HepG2 (cell line): ENCODE measurements around the gene MAGEC2. TPM values are rescaled to one million over a fixed set of nuclear protein-coding genes. Genes with fewer than 3 reads are reported as not detected.

ENCODE experiments used
- ATAC-seq: fragments of 200-7000 bp; cut with Tn5 transposase; 3 replicates; pipeline ENCODE4 v1.9.1; 2020; ENCODE audit warnings: mild to moderate bottlenecking, moderate library complexity
- BruUV-seq: library from RNA; stranded (reverse); fragments of 400-500 nt; replicated peaks from 2 replicates; lab custom pipeline; 2021; lab: Mats Ljungman, UMichigan
- CTCF ChIA-PET: fragments of 300-600 bp; formaldehyde crosslinking; extraction: SDS; loops from one replicate; lab custom pipeline; 2021; ENCODE audit warnings: low total read pairs, inconsistent platforms, low intra/inter-chr PET ratio; lab: Yijun Ruan, JAX
- POLR2A ChIA-PET: fragments of 350-600 bp; sonication (Branson Sonifier 250); formaldehyde crosslinking; loops from one replicate; lab custom pipeline; 2020; ENCODE audit warnings: antibody characterized with exemption, inconsistent platforms; lab: Yijun Ruan, JAX
- DNase-seq: peaks from one replicate; pipeline ENCODE4 v3.0.0-alpha.2; 2015; ENCODE audit warnings: low spot score
- FAIRE-seq: peaks from 3 replicates; lab custom pipeline; 2011; peaks lifted over from hg19 to GRCh38; lab: Jason Lieb, UNC
- H2AFZ ChIP-seq: one replicate; pipeline ENCODE4 v1.6.1; 2011; ENCODE audit warnings: low read length, inconsistent platforms
- H3K27ac ChIP-seq: fragments of 300-600 bp; 3 replicates; pipeline ENCODE4 v1.8.0; 2011; ENCODE audit warnings: mixed run types, mild to moderate bottlenecking, mixed read lengths, low read length, inconsistent platforms; ENCODE audit not compliant: insufficient read depth; ENCODE audit errors: extremely low read length
- H3K27me3 ChIP-seq, 2 experiments: fragments of 200-600 bp in 1 of 2; 2 replicates in 1 of 2; 3 replicates in 1 of 2; pipeline versions ENCODE4 v1.6.0 to v1.8.0; 2011; ENCODE audit warnings: low read length in 2 of 2, mild to moderate bottlenecking in 2 of 2, moderate library complexity in 2 of 2, inconsistent platforms in 1 of 2; ENCODE audit not compliant: insufficient read depth in 2 of 2, control insufficient read depth in 1 of 2
- H3K36me3 ChIP-seq, 2 experiments: fragments of 200-600 bp in 1 of 2; replicated peaks in 1 of 2; 2 replicates in 1 of 2; 3 replicates in 1 of 2; pipeline versions ENCODE4 v1.5.1 to v1.8.0; 2011; ENCODE audit warnings: low read length in 2 of 2, inconsistent platforms in 1 of 2; ENCODE audit not compliant: insufficient read depth in 2 of 2, control insufficient read depth in 1 of 2
- H3K4me1 ChIP-seq: 2 replicates; pipeline ENCODE4 v1.5.1; 2012; ENCODE audit warnings: low read length, inconsistent platforms; ENCODE audit not compliant: insufficient read depth
- H3K4me2 ChIP-seq: 2 replicates; pipeline ENCODE4 v1.6.0; 2011; ENCODE audit warnings: low read depth, low read length, inconsistent platforms
- H3K4me3 ChIP-seq, 3 experiments: fragments of 200-600 bp in 1 of 3; sonication (generic), shearing (Covaris generic) in 1 of 3; replicated peaks in 1 of 3; 2 replicates each; pipeline ENCODE4 v1.5.1; 2011 to 2016; ENCODE audit warnings: low read length in 3 of 3, inconsistent platforms in 2 of 3, low read depth in 2 of 3, mild to moderate bottlenecking in 2 of 3, control low read depth in 1 of 3, mixed read lengths in 1 of 3; ENCODE audit not compliant: insufficient read depth in 1 of 3
- H3K79me2 ChIP-seq: one replicate; pipeline ENCODE4 v1.6.1; 2011; ENCODE audit warnings: low read length, inconsistent platforms; ENCODE audit not compliant: insufficient read depth
- H3K9ac ChIP-seq: 2 replicates; pipeline ENCODE4 v1.6.0; 2011; ENCODE audit warnings: mild to moderate bottlenecking, low read depth, low read length, inconsistent platforms; ENCODE audit not compliant: insufficient read depth
- H3K9me3 ChIP-seq: 2 replicates; pipeline ENCODE4 v1.5.1; 2012; ENCODE audit warnings: mild to moderate bottlenecking, low read length
- H4K20me1 ChIP-seq: 2 replicates; pipeline ENCODE4 v1.6.0; 2011; ENCODE audit warnings: inconsistent platforms, mild to moderate bottlenecking, low read length, moderate library complexity; ENCODE audit not compliant: insufficient read depth
- ERF ChIP-seq: IDR thresholded peaks from 2 replicates; pipeline ENCODE4 v1.6.1; 2018; ENCODE audit warnings: missing biosample characterization, missing genetic modification reagents
- FOXM1 ChIP-seq: sonication (generic); formaldehyde crosslinking; IDR thresholded peaks from 2 replicates; pipeline ENCODE4 v1.5.0; 2020; ENCODE audit warnings: missing genetic modification reagents
- ISL2 ChIP-seq: sonication (generic); formaldehyde crosslinking; IDR thresholded peaks from 2 replicates; pipeline ENCODE4 v1.5.0; 2020; ENCODE audit warnings: missing genetic modification reagents
- LCORL ChIP-seq, 2 experiments: fragments of 450-650 bp in 1 of 2; sonication (generic) in 1 of 2; formaldehyde crosslinking in 1 of 2; IDR thresholded peaks; 2 replicates each; pipeline versions ENCODE4 v1.5.0 to v1.6.1; 2017 to 2020; ENCODE audit warnings: antibody characterized with exemption in 1 of 2, missing genetic modification reagents in 1 of 2
- NFE2L2 ChIP-seq: fragments of 150-350 bp; IDR thresholded peaks from 2 replicates; pipeline ENCODE4 v1.6.1; 2014; ENCODE audit warnings: low read length
- SOX13 ChIP-seq, 3 experiments: fragments of 450-650 bp in 1 of 3; sonication (generic) in 1 of 3; formaldehyde crosslinking in 1 of 3; IDR thresholded peaks in 2 of 3; conservative IDR thresholded peaks in 1 of 3; 2 replicates each; pipeline versions ENCODE4 v1.5.0 to v1.6.1; 2016 to 2020; ENCODE audit warnings: antibody characterized with exemption in 1 of 3, mild to moderate bottlenecking in 1 of 3, missing compliant biosample characterization in 1 of 3, missing genetic modification reagents in 1 of 3, moderate library complexity in 1 of 3
- ZNF766 ChIP-seq: sonication (generic); formaldehyde crosslinking; IDR thresholded peaks from 2 replicates; pipeline ENCODE4 v1.5.0; 2020; ENCODE audit warnings: missing genetic modification reagents, borderline replicate concordance
- WGBS: methylation state at CpG from one replicate; pipeline ENCODE4 v1.1.6; 2017; ENCODE audit warnings: low lambda C conversion rate; 5-methylcytosine and 5-hydroxymethylcytosine counted together
- in situ Hi-C: cut with HindIII; loops from 2 replicates; pipeline ENCODE4 v1.10.0; 2017; ENCODE audit warnings: low pct_unique_long_range_greater_than_20kb; ENCODE audit not compliant: extremely low pct_ligation_motif_present
- intact Hi-C: fragments of 100-400 bp; cut with micrococcal nuclease; formaldehyde crosslinking; loops from one replicate; pipeline ENCODE4 v1.10.0; 2022; ENCODE audit not compliant: unreplicated experiment
- polyA plus RNA-seq, 8 experiments: library from polyadenylated mRNA; depleted of rRNA in 3 of 8; stranded (reverse) in 7 of 8; unstranded in 1 of 8; fragments of >200 nt; fragmentation: Illumina TruSeq in 4 of 8; extraction: Trizol in 4 of 8; gene quantifications; 2 replicates each; pipeline versions ENCODE4 v1.2.1 to v1.2.3, GENCODE V29; 2011 to 2016; ENCODE audit warnings: low read depth in 4 of 8, missing spikeins in 1 of 8, mixed read lengths in 1 of 8; ENCODE audit not compliant: insufficient read depth in 1 of 8
- total RNA-seq, 5 experiments: library from RNA; depleted of rRNA; stranded (reverse); fragments of >200 nt; fragmentation: Illumina TruSeq; extraction: Trizol; gene quantifications; 2 replicates each; pipeline ENCODE4 v1.2.3, GENCODE V29; 2016; ENCODE audit warnings: low read depth in 1 of 5
- TF ChIP-seq, protein P1 (sequence below): IDR thresholded peaks from 2 replicates; pipeline ENCODE4 v1.6.1; 2016; ENCODE audit warnings: mild to moderate bottlenecking

The MAGEC2 gene
- total and polyA plus RNA-seq, 2 of the 13 experiments (the other 11 are each of a cell fraction or from before 2014, with no cell fraction given) = not detected

DNA sequence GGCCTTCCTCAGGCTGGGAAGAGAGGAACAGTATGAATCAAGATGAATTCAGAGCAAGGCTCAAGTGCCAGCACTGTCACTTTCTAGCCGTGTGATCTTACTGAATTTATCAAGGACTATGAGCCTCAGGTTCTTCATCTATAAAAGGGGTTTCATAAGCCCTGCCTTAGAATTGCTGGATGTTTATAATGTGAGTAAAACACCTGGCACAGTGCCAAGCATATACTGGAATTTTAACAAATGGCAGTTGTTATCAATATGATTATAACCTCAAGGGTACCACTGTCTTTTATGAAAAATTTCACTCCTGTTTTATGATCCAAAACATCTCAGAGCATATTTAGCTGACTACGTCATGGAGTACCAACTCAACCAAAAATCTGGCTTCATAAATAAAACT is 4.0 kb downstream of the MAGEC2 start:
- in situ Hi-C loops (no loop called here), intact Hi-C loops (no loop called here)
- Histone ChIP-seq H3K4me3 (no peak overlapping the region), H3K27me3 (no peaks in the 10 kb centered on the region), H3K79me2 (no peaks in the 10 kb centered on the region), H3K36me3 (no peaks in the 10 kb centered on the region), H3K9me3 (peaks cover 25% of the 10 kb centered on the region), H3K9ac (no peak overlapping the region), H3K4me2 (no peak overlapping the region), H4K20me1 (no peaks in the 10 kb centered on the region), H3K4me1 (no peaks in the 10 kb centered on the region), H3K27ac (no peak overlapping the region), H2AFZ (no peak overlapping the region)
- ChIA-PET CTCF (no interaction called here), POLR2A (no interaction called here)
- DNase-seq (no peak), ATAC-seq (no peak), FAIRE-seq (no peak)
- WGBS = 32% methylated on average over 2 of the region's 2 CpGs
- TF ChIP-seq, protein P1, sequence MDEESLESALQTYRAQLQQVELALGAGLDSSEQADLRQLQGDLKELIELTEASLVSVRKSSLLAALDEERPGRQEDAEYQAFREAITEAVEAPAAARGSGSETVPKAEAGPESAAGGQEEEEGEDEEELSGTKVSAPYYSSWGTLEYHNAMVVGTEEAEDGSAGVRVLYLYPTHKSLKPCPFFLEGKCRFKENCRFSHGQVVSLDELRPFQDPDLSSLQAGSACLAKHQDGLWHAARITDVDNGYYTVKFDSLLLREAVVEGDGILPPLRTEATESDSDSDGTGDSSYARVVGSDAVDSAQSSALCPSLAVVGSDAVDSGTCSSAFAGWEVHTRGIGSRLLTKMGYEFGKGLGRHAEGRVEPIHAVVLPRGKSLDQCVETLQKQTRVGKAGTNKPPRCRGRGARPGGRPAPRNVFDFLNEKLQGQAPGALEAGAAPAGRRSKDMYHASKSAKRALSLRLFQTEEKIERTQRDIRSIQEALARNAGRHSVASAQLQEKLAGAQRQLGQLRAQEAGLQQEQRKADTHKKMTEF = no peak
- TF ChIP-seq ERF (CRISPR knock-in tag) (no peak), ISL2 (CRISPR knock-in tag) (no peak), ZNF766 (CRISPR knock-in tag) (no peak), NFE2L2 (no peak), LCORL (IDR thresholded peaks at IDR 0.05) (0 out of 2 replicates have a peak, but pooled peaks have one; percentile 11), LCORL (CRISPR knock-in tag; IDR thresholded peaks at IDR 0.05) (no peak), FOXM1 (no peak), SOX13 (IDR thresholded peaks at IDR 0.05) (no peak), SOX13 (CRISPR knock-in tag; conservative IDR thresholded peaks at IDR 0.05 in 1 of 2, IDR thresholded peaks at IDR 0.05 in 1 of 2) (no peak)
- BruUV-seq = no TSS peak
